Measurements from ENCODE around the gene LRMDA.

Gene LRMDA

GRCh38 chr10:76331742-76332141 lies 900.3 kb downstream of the LRMDA start:
- Mint-ChIP-seq H3K4me3 (no peak overlapping the region), H3K27me3 (no peaks in the 10 kb centered on the region), H3K27ac (no peak overlapping the region), H3K9me3 (no peaks in the 10 kb centered on the region), H3K36me3 (ENCODE audit: low read depth) (no peaks in the 10 kb centered on the region), H3K4me1 (ENCODE audit: low read depth) (peaks cover 9% of the 10 kb centered on the region)
- intact Hi-C loops (cut with micrococcal nuclease): no loop called here

DNA sequence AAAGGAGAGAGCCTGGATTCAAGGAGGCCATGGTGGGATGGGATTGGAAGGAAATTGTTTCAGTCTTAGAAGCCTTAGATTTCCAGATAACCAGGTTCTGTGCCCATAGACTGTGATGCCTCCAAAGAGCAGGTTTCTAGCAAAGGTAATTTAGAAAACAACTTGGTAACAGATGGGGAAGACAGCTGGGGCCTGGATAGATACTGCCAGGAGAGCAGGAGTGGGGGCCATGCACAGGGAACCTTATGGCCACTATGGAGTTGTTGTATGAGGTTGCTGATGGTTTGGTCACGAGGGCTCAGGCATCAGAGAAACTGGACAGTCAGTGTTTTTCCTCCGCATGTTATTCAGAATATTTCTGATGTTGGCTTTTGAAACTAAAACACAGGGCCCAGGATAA lies 901.9 kb downstream of the LRMDA start:
- Mint-ChIP-seq H3K27me3 (no peaks in the 10 kb centered on the region), H3K4me1 (ENCODE audit: low read depth) (peaks cover 9% of the 10 kb centered on the region), H3K36me3 (ENCODE audit: low read depth) (no peaks in the 10 kb centered on the region), H3K27ac (no peak overlapping the region), H3K4me3 (no peak overlapping the region), H3K9me3 (no peaks in the 10 kb centered on the region)
- intact Hi-C loops (cut with micrococcal nuclease): no loop called here

DNA sequence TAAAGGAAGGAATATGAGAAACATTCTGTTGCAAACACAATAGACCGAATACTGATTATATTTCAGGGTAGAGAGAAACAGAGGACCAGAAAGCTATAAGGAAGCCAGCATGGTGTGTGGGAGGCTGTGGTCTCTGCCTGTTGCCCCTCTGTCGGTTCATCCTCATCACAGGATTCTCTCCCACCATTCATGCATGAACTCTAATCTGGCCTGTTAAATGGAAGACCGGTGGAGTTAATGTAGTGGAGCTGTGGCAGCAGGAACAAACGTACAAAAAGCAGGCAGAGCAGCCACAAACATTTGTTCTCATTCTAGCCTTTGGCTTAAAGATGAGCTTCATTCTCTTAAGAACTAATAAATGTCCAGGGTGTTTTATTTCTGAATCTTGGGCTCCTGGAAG lies 902.4 kb downstream of the LRMDA start:
- Mint-ChIP-seq H3K27me3 (no peaks in the 10 kb centered on the region), H3K9me3 (no peaks in the 10 kb centered on the region), H3K4me3 (no peak overlapping the region), H3K27ac (no peak overlapping the region), H3K4me1 (ENCODE audit: low read depth) (peaks cover 9% of the 10 kb centered on the region), H3K36me3 (ENCODE audit: low read depth) (no peaks in the 10 kb centered on the region)
- intact Hi-C loops (cut with micrococcal nuclease): no loop called here

- intact Hi-C loops (cut with micrococcal nuclease): no loop called here
- Mint-ChIP-seq H3K36me3 (ENCODE audit: low read depth) (no peaks in the 10 kb centered on the region), H3K4me1 (ENCODE audit: low read depth) (peaks cover 9% of the 10 kb centered on the region), H3K27ac (no peak overlapping the region), H3K9me3 (no peaks in the 10 kb centered on the region), H3K27me3 (no peaks in the 10 kb centered on the region), H3K4me3 (no peak overlapping the region)
Observed at GRCh38 chr10:76334255-76334654, 902.8 kb downstream of the LRMDA start.

- intact Hi-C loops (cut with micrococcal nuclease): no loop called here
- no peak overlapping the region for H3K4me3 Mint-ChIP-seq
Observed at GRCh38 chr10:76336213-76336963, 905.0 kb downstream of the LRMDA start.

GRCh38 chr10:76337641-76338040 lies 906.2 kb downstream of the LRMDA start:
- no peaks in the 10 kb centered on the region for H3K4me1 Mint-ChIP-seq (ENCODE audit: low read depth)
- intact Hi-C loops (cut with micrococcal nuclease): no loop called here
- no peaks in the 10 kb centered on the region for H3K36me3 Mint-ChIP-seq (ENCODE audit: low read depth)
- no peaks in the 10 kb centered on the region for H3K27me3 Mint-ChIP-seq
- H3K9me3 Mint-ChIP-seq: no peaks in the 10 kb centered on the region
- H3K27ac Mint-ChIP-seq: no peak overlapping the region
- no peak overlapping the region for H3K4me3 Mint-ChIP-seq

More at GRCh38 chr10:76336213-76336963, 905.0 kb downstream of the LRMDA start:
- H3K27ac Mint-ChIP-seq: no peak overlapping the region
- no peaks in the 10 kb centered on the region for H3K27me3 Mint-ChIP-seq
- H3K36me3 Mint-ChIP-seq (ENCODE audit: low read depth): no peaks in the 10 kb centered on the region
- no peaks in the 10 kb centered on the region for H3K9me3 Mint-ChIP-seq
- no peaks in the 10 kb centered on the region for H3K4me1 Mint-ChIP-seq (ENCODE audit: low read depth)

GRCh38 chr10:76338187-76338586 lies 906.8 kb downstream of the LRMDA start:
- no peaks in the 10 kb centered on the region for H3K4me1 Mint-ChIP-seq (ENCODE audit: low read depth)
- H3K4me3 Mint-ChIP-seq: no peak overlapping the region
- H3K27me3 Mint-ChIP-seq: no peaks in the 10 kb centered on the region
- no peaks in the 10 kb centered on the region for H3K36me3 Mint-ChIP-seq (ENCODE audit: low read depth)
- H3K27ac Mint-ChIP-seq: no peak overlapping the region
- intact Hi-C loops (cut with micrococcal nuclease): no loop called here
- no peaks in the 10 kb centered on the region for H3K9me3 Mint-ChIP-seq

DNA sequence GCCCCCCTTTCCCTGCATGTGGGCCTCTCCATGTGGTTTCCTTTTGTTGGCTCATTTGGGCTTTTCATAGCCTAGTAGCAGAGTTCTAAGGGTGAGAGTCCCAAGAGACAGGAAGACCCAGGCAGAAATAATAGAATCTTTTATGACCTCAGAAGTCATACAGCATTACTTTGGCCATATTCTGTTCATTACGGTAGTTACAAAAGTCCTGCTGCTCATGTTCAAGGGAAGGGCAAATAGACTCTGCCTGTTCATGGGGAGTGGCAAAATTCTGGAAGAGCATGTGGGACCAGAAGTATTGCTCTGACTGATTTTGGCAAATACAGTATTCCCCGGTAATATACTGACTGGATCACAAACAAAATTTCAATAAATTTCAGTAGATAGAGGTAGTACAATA lies 910.3 kb downstream of the LRMDA start:
- Mint-ChIP-seq H3K36me3 (ENCODE audit: low read depth) (no peaks in the 10 kb centered on the region), H3K27ac (no peak overlapping the region), H3K4me1 (ENCODE audit: low read depth) (no peaks in the 10 kb centered on the region), H3K4me3 (no peak overlapping the region), H3K9me3 (no peaks in the 10 kb centered on the region), H3K27me3 (no peaks in the 10 kb centered on the region)
- intact Hi-C loops (cut with micrococcal nuclease): no loop called here

DNA sequence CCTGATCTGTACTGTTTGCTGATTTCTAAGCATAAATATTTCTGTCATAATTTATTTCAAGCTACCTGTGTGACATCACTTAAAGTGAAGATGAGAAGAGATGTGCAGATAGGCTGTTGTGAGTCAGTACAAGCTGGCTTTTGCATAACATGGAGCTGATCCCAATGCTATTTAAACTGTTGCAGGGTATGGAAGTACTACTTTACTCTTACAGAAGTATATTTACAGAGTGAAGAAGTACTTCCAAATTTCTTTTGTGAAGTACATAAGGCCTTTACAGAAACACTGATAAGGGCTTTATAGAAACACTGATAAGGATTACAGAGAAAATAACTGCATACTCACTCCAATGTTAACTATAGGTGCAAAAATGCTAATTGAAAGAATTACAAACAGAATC lies 911.6 kb downstream of the LRMDA start:
- intact Hi-C loops (cut with micrococcal nuclease): no loop called here
- Mint-ChIP-seq H3K27me3 (no peaks in the 10 kb centered on the region), H3K36me3 (ENCODE audit: low read depth) (no peaks in the 10 kb centered on the region), H3K4me1 (ENCODE audit: low read depth) (no peaks in the 10 kb centered on the region), H3K4me3 (no peak overlapping the region), H3K9me3 (no peaks in the 10 kb centered on the region), H3K27ac (no peak overlapping the region)

DNA sequence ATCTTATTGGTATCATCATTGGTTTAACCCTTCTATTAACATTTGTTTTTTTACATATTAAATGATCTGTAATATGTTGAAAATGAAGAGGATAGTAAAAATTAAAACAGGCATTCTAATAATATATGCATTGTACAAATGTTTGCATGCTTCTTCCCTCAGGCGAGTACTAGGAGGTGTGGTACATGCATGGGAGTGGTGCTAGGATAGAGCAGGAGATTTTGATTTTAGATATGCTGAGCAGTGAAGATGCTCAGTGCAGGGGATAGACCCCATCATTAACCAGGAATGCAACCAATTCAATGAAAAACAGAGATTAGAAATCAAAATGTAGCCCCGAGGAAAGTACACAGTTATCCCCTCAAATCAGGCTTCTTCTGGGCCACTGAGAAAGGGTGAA lies 916.4 kb downstream of the LRMDA start:
- intact Hi-C loops (cut with micrococcal nuclease): no loop called here
- H3K9me3 Mint-ChIP-seq: no peaks in the 10 kb centered on the region
- no peak overlapping the region for H3K27ac Mint-ChIP-seq
- H3K27me3 Mint-ChIP-seq: no peaks in the 10 kb centered on the region
- H3K36me3 Mint-ChIP-seq (ENCODE audit: low read depth): no peaks in the 10 kb centered on the region
- no peaks in the 10 kb centered on the region for H3K4me1 Mint-ChIP-seq (ENCODE audit: low read depth)
- no peak overlapping the region for H3K4me3 Mint-ChIP-seq

DNA sequence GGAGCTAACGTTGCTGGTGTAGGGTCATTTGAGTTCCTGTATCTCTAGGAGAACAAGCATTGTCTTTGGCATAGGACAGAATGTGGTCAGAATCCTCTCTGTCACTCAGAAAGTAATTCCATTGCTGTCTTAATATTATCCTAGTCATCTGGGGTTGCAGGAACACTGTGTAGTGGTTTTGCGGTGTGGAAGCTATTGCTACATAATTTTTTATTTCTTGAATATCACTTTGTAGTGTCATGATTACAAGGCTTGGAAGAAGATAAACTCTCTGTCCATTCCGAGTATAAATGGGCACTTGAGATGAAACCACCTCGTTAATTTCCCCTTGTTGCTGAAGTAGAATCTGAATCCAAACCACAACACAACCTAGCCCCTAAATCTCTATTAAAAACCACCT lies 919.2 kb downstream of the LRMDA start:
- no peaks in the 10 kb centered on the region for H3K9me3 Mint-ChIP-seq
- no peak overlapping the region for H3K4me3 Mint-ChIP-seq
- no peaks in the 10 kb centered on the region for H3K4me1 Mint-ChIP-seq (ENCODE audit: low read depth)

DNA sequence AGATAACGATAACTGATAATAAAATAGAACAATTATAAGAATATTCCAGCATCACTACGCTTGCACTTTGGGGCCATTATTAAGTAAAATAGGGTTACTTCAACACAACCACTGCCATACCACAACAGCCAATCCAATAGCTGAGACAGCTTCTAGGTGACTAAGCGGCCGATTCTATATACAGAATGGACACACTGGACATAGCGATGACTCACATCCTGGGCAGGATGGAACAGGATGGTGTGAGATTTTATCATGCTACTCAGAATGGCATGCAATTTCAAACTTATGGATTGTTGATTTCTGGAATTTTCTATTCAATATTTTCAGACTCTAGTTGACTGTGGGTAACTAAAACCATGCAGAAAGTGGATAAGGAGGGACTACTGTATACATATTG lies 920.9 kb downstream of the LRMDA start:
- intact Hi-C loops (cut with micrococcal nuclease): no loop called here
- no peaks in the 10 kb centered on the region for H3K4me1 Mint-ChIP-seq (ENCODE audit: low read depth)
- no peak overlapping the region for H3K27ac Mint-ChIP-seq

More for the DNA sequence above, 919.2 kb downstream of the LRMDA start:
- Mint-ChIP-seq H3K27ac (no peak overlapping the region), H3K27me3 (no peaks in the 10 kb centered on the region), H3K36me3 (ENCODE audit: low read depth) (no peaks in the 10 kb centered on the region)
- intact Hi-C loops (cut with micrococcal nuclease): no loop called here

GRCh38 chr10:76353237-76353851 lies 921.9 kb downstream of the LRMDA start:
- intact Hi-C loops (cut with micrococcal nuclease): no loop called here
- no peaks in the 10 kb centered on the region for H3K36me3 Mint-ChIP-seq (ENCODE audit: low read depth)
- H3K27ac Mint-ChIP-seq: no peak overlapping the region
- H3K9me3 Mint-ChIP-seq: no peaks in the 10 kb centered on the region
- H3K4me1 Mint-ChIP-seq (ENCODE audit: low read depth): no peaks in the 10 kb centered on the region
- no peak overlapping the region for H3K4me3 Mint-ChIP-seq
- no peaks in the 10 kb centered on the region for H3K27me3 Mint-ChIP-seq

More for the DNA sequence above, 920.9 kb downstream of the LRMDA start:
- Mint-ChIP-seq H3K36me3 (ENCODE audit: low read depth) (no peaks in the 10 kb centered on the region), H3K27me3 (no peaks in the 10 kb centered on the region), H3K4me3 (no peak overlapping the region), H3K9me3 (no peaks in the 10 kb centered on the region)

- H3K27me3 Mint-ChIP-seq: no peaks in the 10 kb centered on the region
- intact Hi-C loops (cut with micrococcal nuclease): no loop called here
- H3K4me1 Mint-ChIP-seq (ENCODE audit: low read depth): no peaks in the 10 kb centered on the region
- H3K9me3 Mint-ChIP-seq: no peaks in the 10 kb centered on the region
- H3K36me3 Mint-ChIP-seq (ENCODE audit: low read depth): no peaks in the 10 kb centered on the region
- no peak overlapping the region for H3K4me3 Mint-ChIP-seq
- no peak overlapping the region for H3K27ac Mint-ChIP-seq
Observed at GRCh38 chr10:76354212-76354738, 922.9 kb downstream of the LRMDA start.

Data from dendritic cell treated with granulocyte-macrophage colony-stimulating factor and Interleukin-4, amounts not matched to agents 40 ng/mL and 50 ng/mL, for 4 days (primary cell).